SK-N-SH (cell line): ENCODE results near the gene CIAO2B.

Experiments used
- EP300 ChIP-seq, 2 experiments: IDR thresholded peaks; 2 replicates each; pipeline versions ENCODE4 v1.4.0 to v1.6.1; 2012; ENCODE audit warnings: borderline replicate concordance in 1 of 2, low read depth in 1 of 2, low read length in 1 of 2
- EZH2phosphoT487 ChIP-seq: fragments of 200-600 bp; sonication (generic); IDR thresholded peaks from 2 replicates; pipeline ENCODE4 v1.6.1; 2017; ENCODE audit warnings: low read depth, mixed run types, mild to moderate bottlenecking, antibody characterized with exemption, moderate library complexity, borderline replicate concordance
- GATA2 ChIP-seq: sonication (generic); formaldehyde crosslinking; IDR thresholded peaks from 2 replicates; pipeline ENCODE4 v1.5.0; 2020; ENCODE audit warnings: mild to moderate bottlenecking, missing genetic modification reagents
- IRF3 ChIP-seq: fragments of 150-350 bp; IDR thresholded peaks from 2 replicates; pipeline ENCODE4 v1.6.1; 2016; ENCODE audit warnings: mild to moderate bottlenecking, low read depth, low read length
- JUND ChIP-seq: IDR thresholded peaks from 2 replicates; pipeline ENCODE4 v1.4.0; 2012
- MAX ChIP-seq: IDR thresholded peaks from 2 replicates; pipeline ENCODE4 v1.4.0; 2012; ENCODE audit warnings: low read depth
- NFIC ChIP-seq: IDR thresholded peaks from 2 replicates; pipeline ENCODE4 v1.4.0; 2012; ENCODE audit warnings: borderline replicate concordance
- NRF1 ChIP-seq: IDR thresholded peaks from 2 replicates; pipeline ENCODE4 v1.6.1; 2012; ENCODE audit warnings: low read depth, mild to moderate bottlenecking, low read length
- RFX5 ChIP-seq: IDR thresholded peaks from 2 replicates; pipeline ENCODE4 v1.6.1; 2012; ENCODE audit warnings: mild to moderate bottlenecking, improper control_type of control experiment, low read length
- TEAD4 ChIP-seq: IDR thresholded peaks from 2 replicates; pipeline ENCODE4 v1.4.0; 2012; ENCODE audit warnings: mild to moderate bottlenecking, borderline replicate concordance; ENCODE audit not compliant: insufficient read depth
- YY1 ChIP-seq: IDR thresholded peaks from 2 replicates; pipeline ENCODE4 v1.4.0; 2012; ENCODE audit warnings: low read depth, mild to moderate bottlenecking
- ZBTB33 ChIP-seq: IDR thresholded peaks from 2 replicates; pipeline ENCODE4 v1.4.0; 2012; ENCODE audit warnings: low read depth, borderline replicate concordance
- TF ChIP-seq, protein P1 (sequence below): fragments of 200-600 bp; sonication (generic); IDR thresholded peaks from 2 replicates; pipeline ENCODE4 v1.6.1; 2017; ENCODE audit warnings: antibody characterized with exemption, mild to moderate bottlenecking, moderate library complexity
- TF ChIP-seq, protein P2 (sequence below): IDR thresholded peaks from 2 replicates; pipeline ENCODE4; 2012

GRCh38 chr16:66885491-66885890, 48.7 kb downstream of the CIAO2B start:
- TF ChIP-seq, protein P1, sequence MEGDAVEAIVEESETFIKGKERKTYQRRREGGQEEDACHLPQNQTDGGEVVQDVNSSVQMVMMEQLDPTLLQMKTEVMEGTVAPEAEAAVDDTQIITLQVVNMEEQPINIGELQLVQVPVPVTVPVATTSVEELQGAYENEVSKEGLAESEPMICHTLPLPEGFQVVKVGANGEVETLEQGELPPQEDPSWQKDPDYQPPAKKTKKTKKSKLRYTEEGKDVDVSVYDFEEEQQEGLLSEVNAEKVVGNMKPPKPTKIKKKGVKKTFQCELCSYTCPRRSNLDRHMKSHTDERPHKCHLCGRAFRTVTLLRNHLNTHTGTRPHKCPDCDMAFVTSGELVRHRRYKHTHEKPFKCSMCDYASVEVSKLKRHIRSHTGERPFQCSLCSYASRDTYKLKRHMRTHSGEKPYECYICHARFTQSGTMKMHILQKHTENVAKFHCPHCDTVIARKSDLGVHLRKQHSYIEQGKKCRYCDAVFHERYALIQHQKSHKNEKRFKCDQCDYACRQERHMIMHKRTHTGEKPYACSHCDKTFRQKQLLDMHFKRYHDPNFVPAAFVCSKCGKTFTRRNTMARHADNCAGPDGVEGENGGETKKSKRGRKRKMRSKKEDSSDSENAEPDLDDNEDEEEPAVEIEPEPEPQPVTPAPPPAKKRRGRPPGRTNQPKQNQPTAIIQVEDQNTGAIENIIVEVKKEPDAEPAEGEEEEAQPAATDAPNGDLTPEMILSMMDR = no peak
- TF ChIP-seq EP300 (IDR thresholded peaks at IDR 0.05; ENCODE audit: borderline replicate concordance in 1 of 2, low read depth in 1 of 2, low read length in 1 of 2) (no peak), NRF1 (no peak), JUND (no peak), MAX (no peak), YY1 (no peak), RFX5 (no peak), EZH2phosphoT487 (no peak), IRF3 (no peak), TEAD4 (no peak), ZBTB33 (no peak), NFIC (no peak), GATA2 (CRISPR knock-in tag) (no peak)
- TF ChIP-seq, protein P2, sequence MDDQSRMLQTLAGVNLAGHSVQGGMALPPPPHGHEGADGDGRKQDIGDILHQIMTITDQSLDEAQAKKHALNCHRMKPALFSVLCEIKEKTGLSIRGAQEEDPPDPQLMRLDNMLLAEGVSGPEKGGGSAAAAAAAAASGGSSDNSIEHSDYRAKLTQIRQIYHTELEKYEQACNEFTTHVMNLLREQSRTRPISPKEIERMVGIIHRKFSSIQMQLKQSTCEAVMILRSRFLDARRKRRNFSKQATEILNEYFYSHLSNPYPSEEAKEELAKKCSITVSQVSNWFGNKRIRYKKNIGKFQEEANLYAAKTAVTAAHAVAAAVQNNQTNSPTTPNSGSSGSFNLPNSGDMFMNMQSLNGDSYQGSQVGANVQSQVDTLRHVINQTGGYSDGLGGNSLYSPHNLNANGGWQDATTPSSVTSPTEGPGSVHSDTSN = no peak
